GM18498 (cell line): ENCODE results near the gene PTPRN2.

Experiments used
- ATAC-seq: cut with Tn5 transposase; IDR thresholded peaks from one replicate; pipeline ENCODE4 v1.9.1; 2021; ENCODE audit warnings: mild to moderate bottlenecking, moderate library complexity; ENCODE audit not compliant: unreplicated experiment

The PTPRN2 gene

DNA sequence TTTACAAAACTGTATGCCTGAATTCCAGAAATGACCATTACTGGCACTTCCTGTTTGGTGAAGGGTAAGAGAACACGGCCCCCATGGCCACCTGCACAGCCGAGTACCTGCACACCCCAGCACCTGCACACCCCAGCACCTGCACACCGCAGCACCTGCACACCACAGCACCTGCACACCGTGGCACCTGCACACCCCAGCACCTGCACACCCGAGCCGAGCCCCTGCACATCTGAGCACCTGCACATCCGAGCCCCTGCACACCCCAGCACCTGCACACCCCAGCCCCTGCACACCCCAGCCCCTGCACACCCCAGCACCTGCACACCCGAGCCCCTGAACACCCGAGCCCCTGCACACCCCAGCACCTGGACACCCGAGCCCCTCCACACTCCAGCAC is 1007.3 kb downstream of the PTPRN2 start:
- ATAC-seq = no peak

DNA sequence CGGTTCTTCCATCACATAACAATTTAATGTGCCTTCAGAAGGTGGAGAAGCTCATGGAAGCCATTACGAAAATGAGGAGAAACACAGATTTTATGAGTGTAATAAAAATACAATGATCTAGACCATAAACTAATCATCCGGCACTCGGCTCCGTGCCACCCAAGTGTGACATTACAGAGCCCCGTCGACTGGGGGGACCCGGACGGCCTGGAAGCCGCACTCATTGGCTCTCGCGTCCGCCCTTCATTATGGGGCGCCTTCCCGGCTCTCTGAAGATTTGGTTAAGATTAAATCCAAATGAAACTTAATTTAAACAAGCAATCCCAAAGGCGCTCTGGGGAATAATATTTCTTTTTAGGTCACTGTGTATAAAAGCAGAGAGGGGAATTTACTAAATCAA is 1008.2 kb downstream of the PTPRN2 start:
- no peak for ATAC-seq

DNA sequence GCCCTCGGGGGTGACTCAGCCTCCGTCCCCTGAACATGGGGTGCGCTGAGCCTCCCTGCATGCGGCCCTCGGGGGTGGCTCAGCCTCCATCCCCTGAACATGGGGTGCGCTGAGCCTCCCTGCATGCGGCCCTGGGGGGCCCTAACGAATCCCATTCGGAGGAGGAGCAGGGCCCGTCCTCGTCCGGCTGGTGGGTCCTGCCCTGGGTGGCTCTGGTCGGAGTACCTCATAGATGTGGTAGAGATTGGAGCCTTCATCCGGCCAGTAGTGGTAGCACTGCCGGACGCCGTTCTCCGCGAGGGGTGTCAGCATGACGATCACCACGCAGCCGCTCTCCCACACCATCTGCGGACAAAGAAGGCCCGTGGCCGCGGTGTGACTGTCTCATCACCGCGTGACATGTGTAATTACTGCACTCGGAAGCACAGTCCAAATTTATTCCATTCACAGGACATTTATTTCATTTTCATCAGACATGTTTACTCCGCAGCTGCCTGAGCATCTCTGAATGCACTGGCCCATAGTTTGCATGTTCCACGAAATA is 1009.8 kb downstream of the PTPRN2 start:
- ATAC-seq = no peak

DNA sequence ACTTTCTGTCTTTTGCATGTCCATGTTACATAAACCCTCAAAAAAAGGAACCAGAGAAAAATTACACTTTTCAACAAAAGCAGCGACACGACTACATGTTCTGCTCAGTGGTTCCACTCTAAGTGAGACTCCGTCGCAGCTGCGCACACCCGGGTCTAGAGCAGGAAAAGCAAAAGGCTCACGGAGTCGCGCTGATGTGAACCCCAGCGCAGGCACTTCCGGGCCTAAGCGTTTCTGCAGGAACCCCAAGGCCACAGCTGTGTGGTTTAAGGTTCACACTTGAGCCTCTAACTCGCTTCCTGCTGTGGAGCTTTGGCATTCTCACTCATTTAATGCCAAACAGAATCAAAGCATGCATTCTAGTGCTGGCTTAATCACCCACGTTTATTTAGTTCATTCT is 1010.6 kb downstream of the PTPRN2 start:
- ATAC-seq = no peak

DNA sequence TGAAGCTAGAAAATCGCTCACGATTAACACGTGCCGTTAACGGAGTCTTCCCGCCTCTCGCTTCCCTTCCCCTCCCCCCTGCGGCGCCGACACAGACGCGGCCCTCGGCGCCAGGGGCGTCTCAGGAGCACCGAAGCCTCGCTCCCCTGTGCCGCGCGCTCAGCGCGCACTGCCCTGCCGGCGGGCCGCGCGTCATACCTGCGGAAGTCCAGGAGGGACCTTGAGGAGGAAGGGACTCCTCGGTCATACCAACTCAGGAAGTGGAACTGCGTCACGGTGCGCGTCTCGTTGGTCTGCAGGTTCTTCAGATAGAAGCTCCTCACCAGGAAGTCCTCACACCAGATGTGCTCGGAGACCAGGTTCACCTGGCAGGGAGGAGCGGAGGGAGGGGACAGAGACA is 1011.2 kb downstream of the PTPRN2 start:
- no peak for ATAC-seq

DNA sequence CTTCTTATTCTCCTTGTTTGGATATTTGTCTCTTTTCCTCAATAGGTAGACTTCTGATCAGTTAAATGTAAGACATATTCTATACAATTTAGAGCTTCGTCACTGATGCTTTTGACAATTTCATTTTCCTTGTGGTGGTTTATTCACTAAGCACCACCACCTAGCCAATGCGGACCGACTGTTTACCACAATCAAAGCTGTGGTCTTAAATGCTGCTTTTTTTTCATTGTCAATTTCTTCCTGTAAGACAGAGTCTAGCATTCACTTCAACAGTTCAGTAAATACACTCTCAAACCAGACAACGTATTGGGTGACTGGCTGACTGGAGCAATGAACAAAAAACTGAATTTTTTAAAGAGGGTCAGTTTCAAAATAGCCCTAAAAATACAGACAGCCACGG is 1011.8 kb downstream of the PTPRN2 start:
- no peak for ATAC-seq

DNA sequence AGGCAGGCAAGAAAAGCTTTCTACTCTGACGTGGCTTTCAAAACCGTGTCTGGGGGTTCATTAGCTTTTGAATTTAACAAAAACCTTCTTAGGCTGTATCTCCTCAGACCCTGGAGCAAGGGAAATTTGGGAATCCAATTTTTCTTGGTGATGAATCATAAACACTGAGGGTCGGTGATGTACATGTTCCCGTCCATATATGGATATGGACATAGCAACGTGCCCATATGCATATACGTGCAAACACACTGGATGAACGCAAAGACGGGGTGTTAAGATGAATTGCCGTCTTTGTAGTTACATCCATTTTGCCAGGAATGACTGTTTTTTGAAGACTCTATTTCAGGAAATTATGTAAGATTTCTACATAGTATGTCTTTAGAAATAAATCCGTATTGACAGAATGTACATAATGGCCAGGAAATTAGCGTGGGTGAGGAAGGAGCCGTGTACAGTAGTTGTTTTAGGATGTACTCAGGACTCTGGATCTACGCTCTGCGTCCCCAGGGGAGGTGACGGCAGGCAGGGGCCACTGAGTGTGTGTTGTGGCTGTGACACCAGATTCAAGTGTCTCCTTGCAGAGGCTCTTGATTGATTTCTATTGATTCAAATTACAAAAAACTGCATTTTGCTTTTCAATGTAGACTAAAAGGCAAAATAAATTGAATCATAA is 1012.6 kb downstream of the PTPRN2 start:
- no peak for ATAC-seq

DNA sequence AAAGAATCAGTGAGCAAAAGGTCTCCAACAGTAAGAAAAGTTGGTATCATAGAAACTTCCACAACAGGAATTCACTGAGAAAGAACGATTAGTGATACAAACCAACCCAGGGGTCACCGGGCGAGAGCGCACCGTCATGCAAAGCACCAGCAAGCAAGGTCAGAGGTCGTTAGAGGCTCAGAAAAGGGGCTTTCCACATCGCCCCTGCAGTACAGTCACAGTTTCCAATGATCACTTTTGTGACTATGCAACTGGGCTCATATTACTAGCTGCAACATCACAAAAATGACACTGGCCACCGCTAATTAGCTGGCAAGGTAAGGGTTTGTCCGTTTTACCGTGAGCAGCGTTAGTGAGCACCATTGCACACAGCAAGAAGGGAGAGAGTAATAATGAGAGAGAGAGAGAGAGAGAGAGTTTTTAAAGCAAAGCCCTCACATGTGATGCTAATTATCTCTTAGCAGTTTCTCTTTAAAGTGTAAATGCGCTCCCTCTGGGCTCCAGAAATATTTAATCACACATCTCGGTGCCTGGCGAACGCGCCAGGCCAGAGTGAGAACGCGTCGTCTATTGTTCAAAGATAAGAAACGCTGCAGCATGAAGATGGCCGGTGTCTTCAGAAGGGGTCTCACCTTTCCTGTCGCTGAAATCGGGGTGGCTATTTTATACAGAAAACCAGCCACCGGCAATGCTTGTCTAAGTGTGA is 1013.4 kb downstream of the PTPRN2 start:
- ATAC-seq = no peak

DNA sequence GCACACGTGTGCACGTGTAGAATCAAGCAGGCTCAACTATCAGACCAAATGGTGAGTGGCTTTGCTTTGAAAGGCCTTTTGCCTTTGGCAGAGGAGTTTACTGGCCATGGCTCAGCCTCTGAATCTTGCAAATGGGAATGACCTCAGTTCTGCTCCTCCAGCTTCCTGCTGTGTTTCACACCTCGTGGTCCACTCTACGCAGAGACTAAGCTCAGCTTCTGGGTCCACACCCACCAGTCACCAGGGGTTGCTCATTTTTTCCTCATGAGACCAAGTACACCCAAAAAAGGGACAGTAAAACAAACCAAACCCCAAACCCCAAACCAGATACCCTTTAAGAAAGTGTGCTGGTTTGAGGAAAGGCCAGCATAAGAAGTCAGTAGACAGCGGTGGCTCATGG is 1014.4 kb downstream of the PTPRN2 start:
- no peak for ATAC-seq

DNA sequence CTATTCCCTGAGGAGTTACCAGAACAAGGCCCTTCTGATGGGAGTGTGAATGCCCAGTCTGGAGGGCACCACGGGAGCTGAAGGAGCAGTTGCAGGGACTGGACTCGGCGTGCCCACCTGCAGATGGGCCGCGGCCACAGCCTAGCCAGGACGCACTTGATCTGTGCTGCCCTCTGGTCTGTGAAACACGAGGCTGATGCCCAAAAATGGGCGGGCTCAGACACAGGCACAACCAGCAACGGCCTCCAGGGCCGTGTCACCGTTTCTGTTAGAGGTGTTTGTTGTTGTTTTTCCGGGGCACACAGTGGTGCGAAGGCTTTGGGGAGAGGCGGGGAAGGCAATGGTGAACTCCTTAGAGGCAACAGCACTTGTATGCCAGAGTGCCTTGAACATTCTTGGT is 1015.0 kb downstream of the PTPRN2 start:
- ATAC-seq = no peak

DNA sequence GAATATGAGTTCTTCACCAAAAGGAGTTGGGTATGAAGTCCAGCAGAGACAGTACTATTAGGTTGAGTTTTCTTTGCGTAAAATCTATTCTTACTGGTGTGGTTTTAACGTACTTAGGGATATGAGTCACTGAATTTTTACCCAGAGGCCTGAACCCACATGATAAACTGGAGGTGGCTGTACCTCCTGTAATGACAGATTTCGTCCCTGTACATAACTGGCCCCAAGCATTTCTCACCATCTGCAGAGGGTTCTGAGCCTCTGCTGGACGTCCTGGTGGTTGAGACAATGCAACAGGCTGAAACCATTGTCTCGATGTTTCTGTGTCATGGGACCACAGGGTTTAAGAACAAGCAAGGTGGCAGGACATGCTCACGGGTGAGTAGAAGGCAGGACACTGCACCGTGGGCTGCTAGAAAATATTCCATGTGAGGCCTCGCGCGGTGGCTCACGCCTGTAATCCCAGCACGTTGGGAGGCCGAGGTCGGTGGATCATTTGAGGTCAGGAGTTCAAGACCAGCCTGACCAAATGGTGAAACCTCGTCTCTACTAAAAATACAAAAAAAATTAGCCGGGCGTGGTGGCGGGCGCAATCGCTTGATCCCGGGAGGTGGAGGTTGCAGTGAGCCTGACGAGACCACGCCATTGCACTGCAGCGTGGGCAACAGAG is 1017.0 kb downstream of the PTPRN2 start:
- ATAC-seq = no peak

DNA sequence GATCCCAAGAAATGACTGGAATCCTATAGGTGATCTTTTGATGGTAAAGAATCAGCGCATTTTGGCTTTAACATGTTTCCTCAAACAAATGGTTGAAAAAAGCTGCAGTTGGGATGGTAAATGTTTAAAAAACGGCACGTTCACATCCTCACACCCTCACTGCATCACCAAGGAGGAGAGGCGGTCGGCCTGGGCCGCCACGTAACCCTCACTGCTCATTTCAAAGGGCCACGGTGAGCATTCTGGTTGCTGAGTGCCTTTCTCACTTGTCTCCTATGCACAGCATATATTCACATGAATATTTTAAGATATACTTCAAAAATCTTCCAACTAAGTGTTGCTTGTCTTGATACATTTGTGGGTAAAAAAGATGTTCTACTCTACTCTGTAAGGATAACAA is 1017.7 kb downstream of the PTPRN2 start:
- ATAC-seq = no peak

DNA sequence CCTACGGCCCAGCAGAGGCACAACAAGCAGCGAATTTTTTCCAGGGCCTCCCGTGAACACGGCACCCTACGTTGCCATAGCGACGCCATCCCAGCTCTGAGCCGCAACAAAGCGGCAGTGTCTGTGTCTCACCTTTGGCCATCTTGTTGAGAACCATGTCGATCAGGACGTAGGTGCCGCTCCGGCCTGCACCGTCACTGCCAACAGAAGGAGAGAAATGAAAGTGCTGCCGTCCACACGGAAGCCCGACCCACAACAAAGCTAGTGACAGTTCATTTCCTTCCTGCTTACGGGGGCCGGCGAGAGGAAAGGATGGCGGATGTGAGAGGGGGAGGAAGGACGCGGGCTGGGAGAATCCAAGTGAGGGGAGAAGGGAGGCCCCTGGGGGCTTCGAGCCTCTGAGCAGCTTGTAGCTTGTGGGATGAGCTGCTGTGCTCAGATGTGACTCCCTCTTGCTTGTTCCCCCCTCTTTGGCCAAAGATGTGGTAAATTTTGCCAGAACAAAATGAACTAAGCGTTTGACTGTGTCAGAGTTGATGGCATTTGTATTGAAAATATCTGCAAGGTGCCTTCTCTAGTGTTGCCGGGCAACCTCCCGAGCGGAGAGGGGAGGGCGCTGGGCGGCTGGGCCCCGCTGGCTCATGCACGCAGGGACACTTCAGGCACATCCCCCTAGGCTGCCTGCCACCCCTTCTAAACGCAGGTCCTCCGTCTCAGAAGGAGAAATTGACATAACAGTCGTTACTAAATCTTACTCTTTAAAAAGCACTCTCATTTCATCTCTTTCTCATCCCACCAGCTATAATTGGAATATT is 1018.6 kb downstream of the PTPRN2 start:
- peak; percentile 94 for ATAC-seq

DNA sequence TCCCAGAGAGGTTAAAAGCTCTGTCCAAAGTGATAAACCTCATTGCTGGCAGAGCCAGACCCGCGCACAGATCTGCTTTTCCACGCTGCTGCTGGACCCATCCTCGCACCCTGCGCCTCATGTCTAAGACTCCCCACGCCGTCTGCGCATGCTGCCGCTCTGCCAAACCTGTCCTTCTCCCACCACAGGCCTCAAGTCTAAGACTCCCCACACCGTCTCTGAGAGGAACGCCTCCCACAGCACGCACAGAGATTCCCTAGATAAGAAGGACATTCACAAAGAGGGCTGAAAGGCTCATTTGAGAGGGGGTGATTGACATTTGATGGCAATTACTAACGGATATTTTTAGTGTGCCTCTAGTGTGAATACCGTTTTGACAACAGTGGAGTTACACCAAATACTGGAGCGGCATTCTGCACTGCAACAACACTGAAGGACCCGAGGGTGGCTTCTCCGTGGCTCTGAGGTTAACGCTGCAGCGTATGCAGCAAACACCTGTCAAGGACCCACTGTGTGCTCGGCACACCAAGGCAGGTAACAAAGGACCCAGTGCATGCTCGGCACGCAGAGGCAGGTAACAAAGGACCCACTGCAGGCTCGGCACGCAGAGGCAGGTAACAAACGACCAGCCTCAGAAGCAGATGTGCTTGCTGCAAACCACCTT is 1019.4 kb downstream of the PTPRN2 start:
- ATAC-seq = peak; percentile 15

DNA sequence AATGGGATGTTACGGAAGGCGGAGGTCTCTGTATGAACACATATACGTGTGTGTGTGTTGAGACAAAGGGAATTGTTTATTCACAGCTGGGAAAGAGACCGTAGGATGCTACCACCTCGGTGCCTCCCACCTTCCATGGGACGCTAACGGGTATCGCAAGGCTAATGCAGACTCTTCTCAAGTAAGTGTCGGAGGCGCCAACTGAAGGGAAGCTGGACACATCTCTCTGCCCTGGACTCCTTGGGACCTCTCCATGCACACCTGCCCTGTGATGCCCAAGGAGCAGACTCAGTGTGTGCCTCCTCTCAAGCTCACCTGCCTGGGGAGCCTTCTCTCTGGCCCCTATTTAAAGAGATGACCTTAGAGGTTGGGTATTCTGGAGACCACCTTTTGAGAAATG is 1020.0 kb downstream of the PTPRN2 start:
- no peak for ATAC-seq

DNA sequence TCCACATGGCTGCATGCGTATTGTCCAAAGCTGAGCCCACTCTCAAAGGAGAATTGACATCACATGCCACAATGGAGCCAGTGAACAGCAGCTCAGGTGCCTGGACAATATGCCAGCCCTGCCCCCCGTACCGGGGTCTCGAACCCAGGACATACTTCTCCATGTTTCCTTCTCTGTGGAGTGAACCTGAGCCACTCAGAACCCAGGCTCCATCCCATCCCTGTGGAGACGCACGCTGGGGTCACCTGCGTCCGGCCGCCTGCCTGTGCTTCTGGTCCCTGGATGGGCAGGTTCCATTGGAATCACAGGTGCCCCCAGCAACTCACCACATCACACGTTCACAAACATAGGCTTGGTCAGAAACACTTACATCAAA is 1021.0 kb downstream of the PTPRN2 start:
- ATAC-seq = no peak

DNA sequence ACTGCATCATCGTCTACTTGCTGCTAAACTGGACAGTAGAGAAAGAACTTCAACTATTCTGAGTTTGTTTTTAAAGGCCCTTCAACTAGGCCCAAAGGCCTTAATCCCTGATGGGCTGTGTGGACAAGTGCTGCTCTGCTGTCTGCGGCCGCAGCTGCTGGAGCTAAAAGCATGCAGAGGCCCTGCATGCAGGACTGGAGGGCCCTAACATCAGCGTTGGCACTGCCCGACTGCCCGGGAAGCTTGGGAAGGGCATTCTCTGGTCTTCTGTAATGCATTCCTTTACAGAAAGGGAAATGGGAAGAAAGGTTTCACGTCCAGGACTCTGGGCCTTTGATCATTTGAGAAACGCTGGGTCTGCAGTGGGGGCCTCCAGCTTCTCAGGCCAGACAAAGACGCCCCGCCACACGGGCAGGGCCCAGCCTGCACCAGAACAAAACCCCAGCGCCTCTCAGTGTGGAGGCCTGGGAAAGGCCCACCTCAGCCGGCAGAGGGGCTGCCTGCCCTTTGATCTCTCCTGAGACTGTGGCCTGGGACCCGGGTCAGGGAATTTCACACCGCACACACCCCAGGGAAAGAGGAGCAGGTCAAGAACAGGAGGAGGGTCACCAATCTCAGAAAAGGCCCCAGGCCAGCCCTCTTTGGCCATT is 1021.5 kb downstream of the PTPRN2 start:
- ATAC-seq = no peak

DNA sequence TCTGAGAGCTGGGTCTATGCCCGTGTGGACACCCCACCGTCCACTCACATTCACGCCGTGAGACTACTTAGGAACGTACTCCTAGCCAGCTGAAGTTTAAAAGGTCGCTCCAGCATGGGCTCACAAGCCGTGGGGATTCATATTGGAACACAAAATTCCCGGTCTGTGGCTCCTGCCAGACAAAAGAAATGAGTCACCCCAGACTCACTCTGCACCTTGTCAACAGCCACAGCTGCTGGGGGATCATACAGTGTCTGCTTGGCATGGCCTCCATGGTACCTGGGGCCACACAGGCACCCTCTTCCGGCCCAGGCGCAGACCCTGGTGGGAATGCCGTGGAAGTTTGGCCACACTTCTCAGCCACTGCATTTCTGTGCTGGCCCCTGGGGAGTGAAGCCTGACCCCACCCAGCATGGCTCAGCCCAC is 1022.4 kb downstream of the PTPRN2 start:
- no peak for ATAC-seq

DNA sequence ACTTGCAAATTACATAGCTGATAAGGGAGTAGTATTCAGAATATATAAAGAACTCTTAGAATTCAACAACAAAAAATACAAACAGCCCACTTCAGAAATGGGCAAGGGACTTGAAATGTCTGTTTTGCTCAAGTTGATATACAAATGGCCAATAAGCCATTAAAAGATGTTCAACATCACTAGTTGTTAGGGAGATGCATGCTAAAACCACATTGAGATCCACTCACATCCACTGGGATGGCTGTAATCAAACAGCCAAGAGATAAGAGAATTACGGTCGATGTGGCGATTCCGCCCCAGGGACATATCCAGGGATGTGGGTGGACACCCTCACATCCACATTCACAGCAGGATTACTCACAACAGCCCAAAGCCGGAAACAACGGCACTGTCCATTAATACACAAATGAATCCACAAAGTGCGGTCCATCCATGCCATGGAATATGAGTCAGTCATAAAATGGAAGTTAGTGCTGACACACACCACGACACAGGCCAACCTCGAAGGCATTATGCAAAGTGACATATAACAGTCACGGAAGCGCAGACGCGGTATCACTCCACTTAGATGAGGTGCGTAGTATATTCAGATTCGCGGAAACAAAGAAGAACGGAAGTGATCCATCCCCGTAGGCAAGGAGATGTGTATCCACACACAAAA is 1023.0 kb downstream of the PTPRN2 start:
- ATAC-seq = no peak
